Small intestine (tissue), 7 donors: ENCODE data around the gene MCAT. TPM values are rescaled to one million over a fixed set of nuclear protein-coding genes. Genes with fewer than 3 reads are reported as not detected.

Experiments used
- DNase-seq, 2 donors: peaks; one replicate each; pipeline versions ENCODE4 v3.0.0 to v3.0.0-alpha.2; 2013
- FAIRE-seq: peaks from 2 replicates; lab custom pipeline; 2012; peaks lifted over from hg19 to GRCh38; lab: Jason Lieb, UNC
- H3K27ac ChIP-seq, 3 donors: one replicate each; pipeline ENCODE4 v1.5.1; 2013; ENCODE audit warnings: low read length in 2 of 3, mild to moderate bottlenecking in 2 of 3, control low read depth in 1 of 3, inconsistent platforms in 1 of 3, low read depth in 1 of 3, moderate library complexity in 1 of 3
- H3K27me3 ChIP-seq, 3 donors: one replicate each; pipeline ENCODE4 v1.6.1; 2013; ENCODE audit warnings: low read length in 3 of 3, inconsistent platforms in 1 of 3; ENCODE audit not compliant: control insufficient read depth in 3 of 3, insufficient read depth in 3 of 3
- H3K36me3 ChIP-seq, 3 donors: one replicate each; pipeline ENCODE4 v1.6.1; 2013; ENCODE audit warnings: low read length in 3 of 3, inconsistent platforms in 1 of 3, low read depth in 1 of 3, mild to moderate bottlenecking in 1 of 3, moderate library complexity in 1 of 3; ENCODE audit not compliant: control insufficient read depth in 3 of 3, insufficient read depth in 2 of 3
- H3K4me1 ChIP-seq, 3 donors: one replicate each; pipeline ENCODE4 v1.6.1; 2013; ENCODE audit warnings: low read length in 2 of 3, inconsistent platforms in 1 of 3, low read depth in 1 of 3, mild to moderate bottlenecking in 1 of 3, moderate library complexity in 1 of 3; ENCODE audit not compliant: control insufficient read depth in 3 of 3, insufficient read depth in 2 of 3
- H3K4me3 ChIP-seq, 3 donors: one replicate each; pipeline ENCODE4 v1.5.1; 2013; ENCODE audit warnings: low read length in 3 of 3, control low read depth in 1 of 3, inconsistent platforms in 1 of 3, low read depth in 1 of 3, mild to moderate bottlenecking in 1 of 3, moderate library complexity in 1 of 3
- H3K9me3 ChIP-seq, 2 donors: one replicate each; pipeline ENCODE4 v1.6.1; 2013; ENCODE audit warnings: low read depth in 1 of 2, low read length in 1 of 2; ENCODE audit not compliant: control insufficient read depth in 2 of 2, insufficient read depth in 1 of 2
- WGBS, 3 donors: extraction: QIAGEN DNeasy Blood & Tissue Kit; methylation state at CpG; one replicate each; pipeline ENCODE4 v1.1.7; 2013; 5-methylcytosine and 5-hydroxymethylcytosine counted together
- polyA plus RNA-seq, 4 donors: library from polyadenylated mRNA; stranded (reverse) in 3 of 4; unstranded in 1 of 4; fragments of 200-250 nt in 3 of 4; fragments of 120-200 nt in 1 of 4; gene quantifications; one replicate each; pipeline versions ENCODE4 v1.2.1 to v1.2.3, GENCODE V29; 2013
- donor health status: healthy with polysubstance abuse.
- donor health status: control.
- donor health status: control.
- donor health status: Bipolar disorder and iron deficiency.
- donor health status: healthy.

Gene MCAT
- polyA plus RNA-seq, 4 donors = 9.8 to 25.7 (median 13.1) TPM

DNA sequence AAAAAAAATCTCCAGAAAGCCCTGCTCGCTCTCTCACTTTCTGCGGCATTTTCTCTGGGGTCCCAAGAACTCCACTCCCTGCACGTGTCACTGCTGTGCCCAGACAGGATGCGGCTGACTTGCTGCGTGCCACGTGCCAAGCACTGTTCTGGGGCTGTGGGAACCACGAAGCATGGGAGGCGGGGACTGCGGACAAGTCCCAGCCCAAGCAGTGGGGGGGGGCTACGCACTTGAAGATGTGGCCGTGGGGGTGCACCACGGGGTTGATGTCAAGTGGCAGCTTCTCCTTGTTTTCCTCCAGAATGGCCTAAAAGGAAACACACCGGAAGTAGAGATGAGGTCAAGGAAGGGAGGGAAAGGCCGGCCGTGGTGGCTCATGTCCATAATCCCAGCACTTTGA, 32.9 kb upstream of the MCAT start:
- H3K36me3 ChIP-seq = peaks cover 8 to 96% (median 18%) of the 10 kb centered on the region in 3 donors
- H3K27ac ChIP-seq = no peak overlapping the region
- FAIRE-seq (no peak), DNase-seq (no peak)
- H3K4me1 ChIP-seq = no peaks in the 10 kb centered on the region
- H3K4me3 ChIP-seq = no peak overlapping the region
- no peaks in the 10 kb centered on the region for H3K27me3 ChIP-seq
- 85 to 90% (median 89%) methylated on average over 15 of the region's 15 CpGs for WGBS, 3 donors
- H3K9me3 ChIP-seq = no peaks in the 10 kb centered on the region

DNA sequence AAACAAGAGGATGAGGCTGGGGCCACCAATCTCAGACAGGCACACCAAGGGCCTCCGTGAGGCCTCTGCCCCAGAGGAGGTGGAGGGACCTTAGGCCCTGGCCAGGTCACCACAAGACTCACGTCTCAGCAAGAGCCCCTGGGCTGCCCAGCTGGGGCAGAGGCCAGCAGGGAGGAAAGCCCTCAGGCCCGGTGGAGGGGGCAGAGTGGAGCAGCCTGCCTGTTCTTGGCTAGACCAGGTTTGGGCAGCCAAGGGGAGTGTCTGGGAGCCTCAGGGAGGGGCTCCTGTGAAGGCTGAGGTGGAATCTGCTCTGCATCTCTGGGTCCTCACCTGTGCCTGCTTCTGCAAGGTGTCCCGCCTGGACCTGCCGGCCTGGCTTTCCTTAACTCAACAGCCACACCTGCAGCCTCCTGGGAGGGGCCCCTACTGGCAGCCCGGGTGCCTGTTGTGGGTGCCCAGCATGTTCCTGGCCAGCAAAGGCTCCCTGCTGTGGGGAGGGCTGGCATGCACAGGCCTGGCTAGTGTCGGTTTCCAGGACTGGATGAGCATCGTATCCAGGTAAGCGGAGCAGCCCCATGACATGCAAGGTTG, 31.8 kb upstream of the MCAT start:
- FAIRE-seq = no peak
- H3K4me1 ChIP-seq = no peaks in the 10 kb centered on the region
- H3K27ac ChIP-seq = no peak overlapping the region
- peaks cover 8 to 95% (median 18%) of the 10 kb centered on the region in 3 donors for H3K36me3 ChIP-seq
- H3K27me3 ChIP-seq = no peaks in the 10 kb centered on the region
- DNase-seq = no peak
- whole genome bisulfite sequencing, 3 donors = 86 to 94% (median 91%) methylated on average over 8 to 9 of the region's 9 CpGs
- no peak overlapping the region for H3K4me3 ChIP-seq
- no peaks in the 10 kb centered on the region for H3K9me3 ChIP-seq

GRCh38 chr22:43173976-43174720, 30.9 kb upstream of the MCAT start:
- Histone ChIP-seq H3K27me3 (no peaks in the 10 kb centered on the region), H3K4me3 (no peak overlapping the region), H3K4me1 (no peaks in the 10 kb centered on the region), H3K36me3 (peaks cover 5 to 95% (median 18%) of the 10 kb centered on the region in 3 donors), H3K27ac (no peak overlapping the region), H3K9me3 (no peaks in the 10 kb centered on the region)
- DNase-seq (no peak), FAIRE-seq (no peak)
- 95 to 97% (median 97%) methylated on average over 39 of the region's 39 CpGs for WGBS, 3 donors

GRCh38 chr22:43173566-43173965, 30.4 kb upstream of the MCAT start:
- H3K27ac ChIP-seq = no peak overlapping the region
- FAIRE-seq = no peak
- no peak for DNase-seq

DNA sequence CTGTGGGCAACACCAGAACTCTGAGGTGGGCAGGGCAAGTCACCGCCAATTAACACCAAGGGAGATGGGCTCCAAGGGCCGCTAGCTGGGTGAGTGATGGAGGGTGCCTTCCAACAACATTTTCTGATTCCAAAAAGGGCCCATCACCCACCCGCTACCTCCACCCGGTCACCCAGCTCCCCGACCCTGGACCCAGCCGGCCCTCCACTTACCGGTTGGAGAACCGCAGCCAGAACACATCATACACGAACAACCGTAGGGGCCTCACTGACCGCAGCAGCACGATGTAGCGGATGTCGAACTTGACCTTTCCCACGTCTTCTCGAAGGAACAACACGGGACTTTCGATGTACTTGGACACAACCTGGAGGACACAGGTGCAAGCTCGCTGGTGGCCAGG, 29.0 kb upstream of the MCAT start:
- H3K4me1 ChIP-seq = no peaks in the 10 kb centered on the region
- DNase-seq (no peak), FAIRE-seq (no peak)
- H3K27me3 ChIP-seq = no peaks in the 10 kb centered on the region
- H3K27ac ChIP-seq = peak overlapping the region in 1 of 3 donors; percentile 47
- WGBS, 3 donors = 96 to 99% (median 98%) methylated on average over 19 of the region's 19 CpGs
- H3K9me3 ChIP-seq = no peaks in the 10 kb centered on the region
- H3K4me3 ChIP-seq = no peak overlapping the region
- H3K36me3 ChIP-seq = peaks cover 5 to 98% (median 22%) of the 10 kb centered on the region in 3 donors

More at GRCh38 chr22:43173566-43173965, 30.4 kb upstream of the MCAT start:
- H3K27me3 ChIP-seq = no peaks in the 10 kb centered on the region
- no peaks in the 10 kb centered on the region for H3K9me3 ChIP-seq
- H3K36me3 ChIP-seq = peaks cover 5 to 95% (median 21%) of the 10 kb centered on the region in 3 donors
- WGBS, 3 donors = 94 to 96% (median 96%) methylated on average over 8 to 9 of the region's 9 CpGs
- no peak overlapping the region for H3K4me3 ChIP-seq
- H3K4me1 ChIP-seq = no peaks in the 10 kb centered on the region

DNA sequence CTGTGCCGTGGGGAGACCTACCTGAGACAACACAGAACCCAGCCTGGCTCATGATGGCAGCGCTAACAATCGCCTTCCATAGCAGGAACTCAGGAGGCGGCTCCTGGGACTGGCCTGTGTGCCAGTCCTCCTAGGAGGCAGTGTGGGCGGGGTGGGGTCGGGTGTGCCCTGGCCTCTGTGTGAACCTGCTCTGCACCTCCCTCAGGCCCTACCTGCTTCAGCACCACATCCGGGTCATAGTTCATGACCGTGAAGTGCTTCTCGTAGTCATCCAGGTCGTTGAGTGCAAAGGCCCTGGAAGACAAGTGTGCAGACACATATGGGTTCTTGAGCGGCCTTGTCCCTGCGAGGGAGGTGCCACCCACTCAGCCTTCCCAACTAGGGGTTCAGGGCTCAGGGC, 28.4 kb upstream of the MCAT start:
- Histone ChIP-seq H3K27me3 (no peaks in the 10 kb centered on the region), H3K36me3 (peaks cover 5 to 98% (median 22%) of the 10 kb centered on the region in 3 donors), H3K4me1 (no peaks in the 10 kb centered on the region), H3K4me3 (peak overlapping the region in 1 of 3 donors; percentile 12), H3K9me3 (no peaks in the 10 kb centered on the region), H3K27ac (peak overlapping the region in 2 of 3 donors; percentile 52 to 69)
- WGBS, 3 donors = 37 to 77% (median 61%) methylated on average over 11 to 12 of the region's 12 CpGs
- DNase-seq (peak in 1 of 2 donors; percentile 93), FAIRE-seq (no peak)

GRCh38 chr22:43171019-43171491, 27.9 kb upstream of the MCAT start:
- DNase-seq (no peak), FAIRE-seq (no peak)
- Histone ChIP-seq H3K9me3 (no peaks in the 10 kb centered on the region), H3K27ac (peak overlapping the region in 2 of 3 donors; percentile 52 to 69), H3K27me3 (no peaks in the 10 kb centered on the region), H3K4me1 (no peaks in the 10 kb centered on the region), H3K4me3 (no peak overlapping the region), H3K36me3 (peaks cover 5 to 97% (median 22%) of the 10 kb centered on the region in 3 donors)
- 78 to 84% (median 79%) methylated on average over 14 of the region's 14 CpGs for WGBS, 3 donors

- no peak for DNase-seq
- 89 to 96% (median 93%) methylated on average over 9 of the region's 9 CpGs for WGBS, 3 donors
Observed at GRCh38 chr22:43170131-43170480, 26.9 kb upstream of the MCAT start.

More at GRCh38 chr22:43170131-43170480, 26.9 kb upstream of the MCAT start:
- Histone ChIP-seq H3K27me3 (no peaks in the 10 kb centered on the region), H3K9me3 (no peaks in the 10 kb centered on the region), H3K36me3 (peaks cover 5 to 87% (median 22%) of the 10 kb centered on the region in 3 donors), H3K27ac (no peak overlapping the region), H3K4me1 (no peaks in the 10 kb centered on the region), H3K4me3 (no peak overlapping the region)
- FAIRE-seq = no peak
